Measurements from ENCODE around the gene ARHGAP24.

Gene ARHGAP24

GRCh38 chr4:85951099-85951498 is 476.1 kb downstream of the ARHGAP24 start:
- no peak for ATAC-seq (ENCODE audit: low read depth)
- H3K4me3 ChIP-seq (ENCODE audit: severe bottlenecking): no peak overlapping the region

GRCh38 chr4:85952528-85952927 is 477.6 kb downstream of the ARHGAP24 start:
- ATAC-seq (ENCODE audit: low read depth) (0 out of 3 replicates have a peak, but pooled peaks have one; percentile 36), DNase-seq (ENCODE audit: low spot score) (no peak)
- Histone ChIP-seq H3K9me3 (ENCODE audit: severe bottlenecking) (no peaks in the 10 kb centered on the region), H3K27ac (ENCODE audit: poor library complexity, severe bottlenecking) (no peak overlapping the region), H3K4me1 (ENCODE audit: insufficient read depth, poor library complexity, severe bottlenecking) (peaks cover 12% of the 10 kb centered on the region), H3K4me3 (ENCODE audit: severe bottlenecking) (no peak overlapping the region), H3K36me3 (ENCODE audit: low read depth) (no peaks in the 10 kb centered on the region), H3K27me3 (ENCODE audit: insufficient read depth, poor library complexity, severe bottlenecking) (no peaks in the 10 kb centered on the region)
- TF ChIP-seq, protein P1, sequence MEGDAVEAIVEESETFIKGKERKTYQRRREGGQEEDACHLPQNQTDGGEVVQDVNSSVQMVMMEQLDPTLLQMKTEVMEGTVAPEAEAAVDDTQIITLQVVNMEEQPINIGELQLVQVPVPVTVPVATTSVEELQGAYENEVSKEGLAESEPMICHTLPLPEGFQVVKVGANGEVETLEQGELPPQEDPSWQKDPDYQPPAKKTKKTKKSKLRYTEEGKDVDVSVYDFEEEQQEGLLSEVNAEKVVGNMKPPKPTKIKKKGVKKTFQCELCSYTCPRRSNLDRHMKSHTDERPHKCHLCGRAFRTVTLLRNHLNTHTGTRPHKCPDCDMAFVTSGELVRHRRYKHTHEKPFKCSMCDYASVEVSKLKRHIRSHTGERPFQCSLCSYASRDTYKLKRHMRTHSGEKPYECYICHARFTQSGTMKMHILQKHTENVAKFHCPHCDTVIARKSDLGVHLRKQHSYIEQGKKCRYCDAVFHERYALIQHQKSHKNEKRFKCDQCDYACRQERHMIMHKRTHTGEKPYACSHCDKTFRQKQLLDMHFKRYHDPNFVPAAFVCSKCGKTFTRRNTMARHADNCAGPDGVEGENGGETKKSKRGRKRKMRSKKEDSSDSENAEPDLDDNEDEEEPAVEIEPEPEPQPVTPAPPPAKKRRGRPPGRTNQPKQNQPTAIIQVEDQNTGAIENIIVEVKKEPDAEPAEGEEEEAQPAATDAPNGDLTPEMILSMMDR (IDR thresholded peaks at IDR 0.05; ENCODE audit: poor library complexity, severe bottlenecking): no peak

More at GRCh38 chr4:85951099-85951498, 476.1 kb downstream of the ARHGAP24 start:
- no peaks in the 10 kb centered on the region for H3K9me3 ChIP-seq (ENCODE audit: severe bottlenecking)
- H3K27ac ChIP-seq (ENCODE audit: poor library complexity, severe bottlenecking): no peak overlapping the region
- H3K36me3 ChIP-seq (ENCODE audit: low read depth): no peaks in the 10 kb centered on the region
- no peaks in the 10 kb centered on the region for H3K27me3 ChIP-seq (ENCODE audit: insufficient read depth, poor library complexity, severe bottlenecking)
- TF ChIP-seq, protein P1 (IDR thresholded peaks at IDR 0.05; ENCODE audit: poor library complexity, severe bottlenecking): no peak
- no peak for DNase-seq (ENCODE audit: low spot score)
- peaks cover 12% of the 10 kb centered on the region for H3K4me1 ChIP-seq (ENCODE audit: insufficient read depth, poor library complexity, severe bottlenecking)

DNA sequence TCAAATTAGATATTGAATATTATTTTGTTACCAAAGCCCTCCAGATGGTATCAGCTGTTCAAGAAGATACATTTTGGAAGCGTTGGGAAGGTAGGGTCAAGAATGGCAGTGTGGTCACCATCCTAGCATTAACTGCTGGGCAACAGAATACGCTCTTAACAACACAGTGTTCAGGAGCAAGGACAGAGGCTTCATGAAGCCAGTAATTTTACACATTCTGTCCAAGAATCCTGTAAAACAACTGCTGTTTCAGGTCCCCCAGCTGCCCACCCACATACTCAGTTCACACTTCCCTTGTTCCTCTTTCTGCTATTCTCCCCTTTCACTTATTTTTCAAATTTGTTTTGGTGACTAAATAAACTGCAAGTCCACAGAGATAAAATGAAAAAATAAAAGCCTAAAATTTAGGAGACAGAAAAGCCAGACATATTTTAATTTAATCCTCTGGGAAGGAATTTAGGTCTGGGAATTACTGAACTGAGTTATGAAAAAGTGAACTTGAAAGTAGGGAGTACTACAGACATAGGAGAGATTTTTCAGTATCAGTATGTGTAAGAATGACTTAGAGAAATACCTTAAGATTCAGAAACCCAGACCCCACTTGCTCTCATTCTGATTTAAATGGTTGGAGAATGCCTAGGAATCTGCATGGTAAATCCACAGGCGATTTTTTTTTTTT is 478.2 kb downstream of the ARHGAP24 start:
- TF ChIP-seq, protein P1 (IDR thresholded peaks at IDR 0.05; ENCODE audit: poor library complexity, severe bottlenecking): no peak
- H3K36me3 ChIP-seq (ENCODE audit: low read depth): no peaks in the 10 kb centered on the region
- H3K4me3 ChIP-seq (ENCODE audit: severe bottlenecking): no peak overlapping the region
- no peaks in the 10 kb centered on the region for H3K9me3 ChIP-seq (ENCODE audit: severe bottlenecking)
- H3K4me1 ChIP-seq (ENCODE audit: insufficient read depth, poor library complexity, severe bottlenecking): peaks cover 12% of the 10 kb centered on the region
- ATAC-seq (ENCODE audit: low read depth) (no peak), DNase-seq (ENCODE audit: low spot score) (no peak)
- no peaks in the 10 kb centered on the region for H3K27me3 ChIP-seq (ENCODE audit: insufficient read depth, poor library complexity, severe bottlenecking)
- H3K27ac ChIP-seq (ENCODE audit: poor library complexity, severe bottlenecking): no peak overlapping the region

- ATAC-seq (ENCODE audit: low read depth) (peak; percentile 91), DNase-seq (ENCODE audit: low spot score) (no peak)
- no peak overlapping the region for H3K27ac ChIP-seq (ENCODE audit: poor library complexity, severe bottlenecking)
- no peak overlapping the region for H3K4me3 ChIP-seq (ENCODE audit: severe bottlenecking)
- H3K9me3 ChIP-seq (ENCODE audit: severe bottlenecking): no peaks in the 10 kb centered on the region
- TF ChIP-seq, protein P1 (IDR thresholded peaks at IDR 0.05; ENCODE audit: poor library complexity, severe bottlenecking): no peak
- H3K36me3 ChIP-seq (ENCODE audit: low read depth): no peaks in the 10 kb centered on the region
- H3K27me3 ChIP-seq (ENCODE audit: insufficient read depth, poor library complexity, severe bottlenecking): no peaks in the 10 kb centered on the region
- peaks cover 12% of the 10 kb centered on the region for H3K4me1 ChIP-seq (ENCODE audit: insufficient read depth, poor library complexity, severe bottlenecking)
Observed at GRCh38 chr4:85953651-85954018, 478.7 kb downstream of the ARHGAP24 start.

DNA sequence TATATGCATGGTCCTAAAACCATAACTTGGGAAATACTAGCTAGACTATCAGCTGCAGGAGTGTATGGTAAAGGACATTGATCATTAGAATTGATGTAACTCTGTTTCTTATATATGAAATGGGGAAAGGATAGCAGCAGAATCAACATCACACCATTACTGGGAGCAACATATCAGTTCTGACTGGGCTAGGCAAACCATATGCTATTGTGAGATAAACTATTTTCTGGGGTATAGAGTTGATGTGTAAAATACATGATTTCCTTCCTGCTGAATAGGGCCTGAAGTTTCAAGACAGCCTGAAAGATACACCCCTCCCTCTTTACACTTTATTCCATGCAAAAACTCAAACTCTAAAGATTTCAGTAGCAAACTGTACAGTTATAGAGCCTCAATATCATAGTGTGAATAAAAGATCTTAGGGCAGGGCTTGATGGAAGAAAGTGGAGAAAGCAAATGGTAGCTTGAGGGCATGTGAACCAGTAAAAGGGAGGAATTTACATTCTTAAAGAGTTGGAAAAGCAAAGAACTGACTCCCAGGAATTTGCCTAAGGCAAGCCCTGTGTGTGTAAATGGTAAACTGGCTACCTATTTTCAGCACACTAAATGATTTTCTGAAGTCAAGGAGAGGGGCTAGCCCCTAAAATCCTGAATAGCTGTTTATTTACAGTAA is 480.8 kb downstream of the ARHGAP24 start:
- H3K27me3 ChIP-seq (ENCODE audit: insufficient read depth, poor library complexity, severe bottlenecking): no peaks in the 10 kb centered on the region
- no peak; the same call in 2 of the 3 replicates for ATAC-seq (ENCODE audit: low read depth)
- peaks cover 12% of the 10 kb centered on the region for H3K4me1 ChIP-seq (ENCODE audit: insufficient read depth, poor library complexity, severe bottlenecking)
- no peaks in the 10 kb centered on the region for H3K9me3 ChIP-seq (ENCODE audit: severe bottlenecking)
- no peak overlapping the region for H3K4me3 ChIP-seq (ENCODE audit: severe bottlenecking)
- H3K27ac ChIP-seq (ENCODE audit: poor library complexity, severe bottlenecking): no peak overlapping the region
- no peaks in the 10 kb centered on the region for H3K36me3 ChIP-seq (ENCODE audit: low read depth)
- DNase-seq (ENCODE audit: low spot score): no peak
- TF ChIP-seq, protein P1 (IDR thresholded peaks at IDR 0.05; ENCODE audit: poor library complexity, severe bottlenecking): no peak
